Mucosa of rectum (tissue), 2 donors: Measurements from ENCODE around the gene CHRNE.

Source experiments
- H3K27ac ChIP-seq, 2 donors: one replicate each; pipeline ENCODE4 v1.7.0; 2013; ENCODE audit warnings: inconsistent platforms in 2 of 2, low read depth in 2 of 2, low read length in 2 of 2
- H3K27me3 ChIP-seq, 2 donors: one replicate each; pipeline ENCODE4 v1.7.0; 2013; ENCODE audit warnings: low read length in 2 of 2; ENCODE audit not compliant: control insufficient read depth in 2 of 2, insufficient read depth in 2 of 2
- H3K36me3 ChIP-seq, 2 donors: one replicate each; pipeline ENCODE4 v1.7.0; 2013; ENCODE audit warnings: low read length in 2 of 2; ENCODE audit not compliant: control insufficient read depth in 2 of 2, insufficient read depth in 2 of 2
- H3K4me1 ChIP-seq, 2 donors: one replicate each; pipeline ENCODE4 v1.7.0; 2013; ENCODE audit warnings: low read length in 2 of 2, mild to moderate bottlenecking in 1 of 2; ENCODE audit not compliant: control insufficient read depth in 2 of 2, insufficient read depth in 2 of 2
- H3K4me3 ChIP-seq, 2 donors: one replicate each; pipeline ENCODE4 v1.7.0; 2013; ENCODE audit warnings: low read length in 2 of 2
- H3K9ac ChIP-seq, 2 donors: one replicate each; pipeline ENCODE4 v1.7.0; 2013; ENCODE audit warnings: low read length in 2 of 2, low read depth in 1 of 2, mild to moderate bottlenecking in 1 of 2
- H3K9me3 ChIP-seq, 2 donors: one replicate each; pipeline ENCODE4 v1.7.0; 2013; ENCODE audit warnings: low read length in 2 of 2; ENCODE audit not compliant: control insufficient read depth in 2 of 2
- donor health status: healthy.
- donor health status: Normal muscosa, but diverticular disease.

The CHRNE gene

DNA sequence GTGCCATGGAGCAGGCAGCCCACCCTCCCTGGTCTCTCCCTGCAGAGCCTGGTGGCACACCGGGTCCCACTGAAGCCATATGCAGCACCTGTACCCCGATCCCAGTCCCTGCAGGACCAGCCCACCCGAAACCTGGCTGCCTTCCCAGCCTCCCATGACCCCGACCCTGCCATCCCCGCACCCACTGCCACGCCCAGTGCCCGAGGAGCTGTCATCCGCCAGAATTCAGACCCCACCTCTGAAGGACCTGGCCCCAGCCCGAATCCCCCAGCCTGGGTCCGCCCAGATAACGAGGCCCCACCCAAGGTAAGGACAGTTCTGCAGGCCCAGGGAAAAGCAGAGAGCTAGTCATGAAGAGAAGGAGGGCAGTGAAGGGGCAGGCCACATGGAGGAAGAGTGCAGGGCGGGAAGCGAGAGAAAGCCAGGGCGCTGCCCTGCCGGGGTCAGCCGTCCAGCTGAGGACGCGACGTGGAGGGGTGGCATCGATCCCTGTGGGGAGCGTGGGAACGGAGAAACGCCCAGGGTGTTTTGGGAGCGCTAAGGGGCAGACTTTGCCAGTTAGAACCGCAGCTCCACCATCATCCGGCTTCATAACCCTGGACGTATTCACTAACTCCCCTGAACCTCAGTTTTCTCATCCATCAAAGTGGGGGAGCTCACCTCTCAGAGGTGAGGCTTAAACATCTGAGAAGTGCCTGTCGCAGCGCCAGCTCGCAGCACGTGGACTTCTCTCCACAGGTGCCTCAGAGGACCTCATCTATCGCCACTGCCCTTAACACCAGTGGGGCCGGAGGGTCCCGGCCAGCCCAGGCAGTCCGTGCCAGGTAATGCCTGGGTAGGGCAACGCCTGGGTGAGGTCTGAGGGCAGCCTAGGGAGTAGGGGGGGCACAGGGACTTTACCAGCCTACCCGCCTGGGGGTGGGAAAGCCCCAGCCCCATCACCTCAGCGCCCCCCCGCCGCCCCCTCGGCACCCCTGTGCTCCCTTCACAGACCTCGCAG, 11.2 kb downstream of the CHRNE start:
- H3K27me3 ChIP-seq = no peaks in the 10 kb centered on the region
- H3K9ac ChIP-seq = no peak overlapping the region
- no peaks in the 10 kb centered on the region for H3K9me3 ChIP-seq
- H3K4me3 ChIP-seq = no peak overlapping the region
- H3K36me3 ChIP-seq = peaks cover 79 to 83% of the 10 kb centered on the region in 2 donors
- no peaks in the 10 kb centered on the region for H3K4me1 ChIP-seq
- no peak overlapping the region for H3K27ac ChIP-seq

GRCh38 chr17:4887581-4887980, 15.3 kb downstream of the CHRNE start:
- Histone ChIP-seq H3K4me3 (no peak overlapping the region), H3K9me3 (no peaks in the 10 kb centered on the region), H3K36me3 (peaks cover 63 to 67% of the 10 kb centered on the region in 2 donors)

DNA sequence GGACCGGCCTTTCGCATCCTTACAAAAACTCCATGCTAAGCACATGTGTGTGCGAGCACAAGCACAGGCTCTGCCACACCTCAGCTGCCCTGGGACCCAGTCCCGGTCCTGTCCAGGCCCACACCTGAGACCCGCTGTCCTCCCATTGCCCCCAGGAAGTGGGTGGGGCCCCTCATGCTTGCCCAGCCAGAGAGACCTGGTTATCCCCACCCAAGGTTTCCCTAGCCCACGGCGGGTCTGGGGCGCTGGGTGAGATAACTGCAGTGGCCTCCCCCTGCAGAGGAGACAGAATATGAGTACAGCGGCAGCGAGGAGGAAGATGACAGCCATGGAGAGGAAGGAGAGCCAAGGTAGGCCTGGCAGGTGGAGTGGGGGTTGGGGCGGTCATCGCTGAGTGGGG, 16.1 kb downstream of the CHRNE start:
- no peaks in the 10 kb centered on the region for H3K4me1 ChIP-seq
- H3K27me3 ChIP-seq = no peaks in the 10 kb centered on the region
- H3K9ac ChIP-seq = no peak overlapping the region
- H3K9me3 ChIP-seq = no peaks in the 10 kb centered on the region
- H3K4me3 ChIP-seq = no peak overlapping the region
- no peak overlapping the region for H3K27ac ChIP-seq
- H3K36me3 ChIP-seq = peaks cover 61 to 68% of the 10 kb centered on the region in 2 donors

More at GRCh38 chr17:4887581-4887980, 15.3 kb downstream of the CHRNE start:
- H3K27me3 ChIP-seq = no peaks in the 10 kb centered on the region
- no peak overlapping the region for H3K9ac ChIP-seq
- H3K27ac ChIP-seq = no peak overlapping the region
- H3K4me1 ChIP-seq = no peaks in the 10 kb centered on the region

DNA sequence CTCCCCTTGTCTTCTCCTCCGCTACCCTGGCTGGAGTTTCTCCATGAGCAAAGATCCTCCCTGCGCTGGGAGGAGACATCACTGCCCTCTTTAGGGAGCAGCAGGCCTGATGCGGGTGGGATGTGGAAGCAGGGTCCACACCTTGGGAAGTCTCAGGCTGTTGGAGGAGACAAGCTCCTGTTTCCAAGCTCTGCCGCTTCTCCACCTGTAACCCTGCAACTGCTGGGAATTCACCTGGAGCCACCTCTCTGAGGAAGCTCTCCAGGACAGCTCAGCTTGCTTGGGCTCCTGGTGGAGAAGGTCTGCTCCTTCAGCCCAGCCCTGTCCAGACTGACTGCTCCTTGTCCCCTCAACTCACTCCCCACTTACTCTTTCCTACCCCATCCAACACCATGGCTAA, 18.4 kb downstream of the CHRNE start:
- Histone ChIP-seq H3K36me3 (peaks cover 48 to 54% of the 10 kb centered on the region in 2 donors), H3K9ac (no peak overlapping the region)

GRCh38 chr17:4881761-4882555, 20.9 kb downstream of the CHRNE start:
- Histone ChIP-seq H3K9me3 (no peaks in the 10 kb centered on the region), H3K9ac (no peak overlapping the region), H3K4me3 (no peak overlapping the region), H3K36me3 (peaks cover 49 to 55% of the 10 kb centered on the region in 2 donors), H3K4me1 (peaks cover 0 to 2% of the 10 kb centered on the region in 2 donors), H3K27ac (no peak overlapping the region), H3K27me3 (no peaks in the 10 kb centered on the region)

More for the DNA sequence above, 18.4 kb downstream of the CHRNE start:
- Histone ChIP-seq H3K4me3 (no peak overlapping the region), H3K27ac (no peak overlapping the region), H3K4me1 (no peaks in the 10 kb centered on the region), H3K27me3 (no peaks in the 10 kb centered on the region), H3K9me3 (no peaks in the 10 kb centered on the region)

DNA sequence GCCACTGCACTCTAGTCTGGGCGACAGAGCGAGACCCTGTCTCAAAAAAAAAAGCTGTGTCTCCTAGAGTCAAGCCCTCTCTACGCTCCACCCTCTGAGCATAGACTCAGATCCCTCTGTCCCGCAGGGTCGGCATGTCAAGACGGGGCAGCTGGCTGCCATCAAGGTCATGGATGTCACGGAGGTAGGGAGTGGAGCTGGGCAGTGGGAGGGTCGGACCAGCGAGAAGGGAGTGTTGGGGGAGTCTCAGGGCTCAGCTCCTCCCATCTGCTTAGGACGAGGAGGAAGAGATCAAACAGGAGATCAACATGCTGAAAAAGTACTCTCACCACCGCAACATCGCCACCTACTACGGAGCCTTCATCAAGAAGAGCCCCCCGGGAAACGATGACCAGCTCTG, 22.0 kb downstream of the CHRNE start:
- Histone ChIP-seq H3K9ac (no peak overlapping the region), H3K4me1 (peaks cover 0 to 2% of the 10 kb centered on the region in 2 donors), H3K36me3 (peaks cover 38 to 45% of the 10 kb centered on the region in 2 donors), H3K4me3 (no peak overlapping the region), H3K9me3 (no peaks in the 10 kb centered on the region), H3K27ac (no peak overlapping the region), H3K27me3 (no peaks in the 10 kb centered on the region)

DNA sequence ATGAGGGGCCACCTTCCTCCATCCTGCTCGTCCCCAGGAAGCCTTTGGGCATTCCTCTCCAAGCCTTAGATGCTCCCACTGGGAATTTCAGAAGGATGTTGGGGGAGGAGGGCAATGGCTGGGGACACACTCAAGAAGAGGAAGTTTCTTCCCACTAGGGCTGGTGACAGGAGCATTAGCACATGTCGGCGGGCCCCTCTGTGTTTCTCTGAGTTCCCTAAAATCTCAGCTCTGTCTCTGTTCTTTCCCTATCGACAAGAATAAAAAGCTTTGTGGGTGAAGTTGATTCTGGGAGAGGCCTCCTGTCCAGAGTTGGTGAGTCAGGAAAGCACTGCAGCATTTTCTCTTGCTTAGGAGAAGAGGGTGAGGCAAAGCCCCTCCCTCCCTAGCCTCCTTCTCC, 23.3 kb downstream of the CHRNE start:
- peaks cover 25 to 33% of the 10 kb centered on the region in 2 donors for H3K36me3 ChIP-seq
- no peak overlapping the region for H3K9ac ChIP-seq
- no peaks in the 10 kb centered on the region for H3K9me3 ChIP-seq
- H3K27ac ChIP-seq = no peak overlapping the region
- no peak overlapping the region for H3K4me3 ChIP-seq
- no peaks in the 10 kb centered on the region for H3K27me3 ChIP-seq
- H3K4me1 ChIP-seq = peaks cover 0 to 2% of the 10 kb centered on the region in 2 donors

- H3K27ac ChIP-seq = no peak overlapping the region
- H3K4me1 ChIP-seq = peaks cover 0 to 2% of the 10 kb centered on the region in 2 donors
- H3K4me3 ChIP-seq = no peak overlapping the region
- no peaks in the 10 kb centered on the region for H3K27me3 ChIP-seq
- H3K36me3 ChIP-seq = peaks cover 23 to 26% of the 10 kb centered on the region in 2 donors
- H3K9me3 ChIP-seq = no peaks in the 10 kb centered on the region
- no peak overlapping the region for H3K9ac ChIP-seq
Observed at GRCh38 chr17:4877089-4877488, 25.8 kb downstream of the CHRNE start.

- Histone ChIP-seq H3K4me1 (peaks cover 0 to 2% of the 10 kb centered on the region in 2 donors), H3K9me3 (no peaks in the 10 kb centered on the region), H3K27ac (no peak overlapping the region), H3K4me3 (no peak overlapping the region), H3K36me3 (peaks cover 4 to 5% of the 10 kb centered on the region in 2 donors), H3K9ac (no peak overlapping the region), H3K27me3 (no peaks in the 10 kb centered on the region)
Observed at GRCh38 chr17:4872786-4873185, 30.1 kb downstream of the CHRNE start.

DNA sequence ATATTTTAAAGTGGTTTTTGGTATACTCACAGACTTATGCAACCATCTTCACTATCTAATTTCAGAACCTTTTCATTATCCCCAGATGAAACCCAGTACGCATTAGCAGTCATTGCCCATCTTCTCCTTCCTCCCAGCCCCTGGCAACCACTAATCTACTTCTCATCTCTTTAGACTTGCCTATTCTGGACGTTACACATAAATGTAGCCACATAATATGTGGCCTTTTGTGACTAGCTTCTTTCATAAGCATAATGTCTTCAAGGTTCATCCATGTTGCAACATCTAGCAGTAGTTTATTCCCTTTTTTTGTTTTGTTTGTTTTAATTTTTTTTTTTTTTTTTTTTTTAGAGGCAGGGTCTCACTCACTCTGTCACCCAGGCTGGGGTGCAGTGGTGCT, 32.0 kb downstream of the CHRNE start:
- Histone ChIP-seq H3K36me3 (peaks cover 0 to 8% of the 10 kb centered on the region in 2 donors), H3K27me3 (no peaks in the 10 kb centered on the region), H3K9ac (no peak overlapping the region), H3K4me1 (no peaks in the 10 kb centered on the region), H3K27ac (no peak overlapping the region), H3K4me3 (no peak overlapping the region), H3K9me3 (no peaks in the 10 kb centered on the region)
